Epithelial cell of esophagus (primary cell): ENCODE measurements around the gene MICU1.

ENCODE experiments used
- DNase-seq: peaks from one replicate; pipeline ENCODE4 v3.0.0; 2010; ENCODE audit warnings: low read depth
- H3K4me3 ChIP-seq: 2 replicates; pipeline ENCODE4 v1.5.1; 2011; ENCODE audit warnings: mild to moderate bottlenecking, low read length, control low read depth
- TF ChIP-seq, protein P1 (sequence below): IDR thresholded peaks from 2 replicates; pipeline ENCODE4 v1.5.1; 2011; ENCODE audit warnings: low read depth, mild to moderate bottlenecking, low read length, control low read depth, inconsistent platforms; ENCODE audit not compliant: insufficient read depth; ENCODE audit errors: missing control alignments

The MICU1 gene

DNA sequence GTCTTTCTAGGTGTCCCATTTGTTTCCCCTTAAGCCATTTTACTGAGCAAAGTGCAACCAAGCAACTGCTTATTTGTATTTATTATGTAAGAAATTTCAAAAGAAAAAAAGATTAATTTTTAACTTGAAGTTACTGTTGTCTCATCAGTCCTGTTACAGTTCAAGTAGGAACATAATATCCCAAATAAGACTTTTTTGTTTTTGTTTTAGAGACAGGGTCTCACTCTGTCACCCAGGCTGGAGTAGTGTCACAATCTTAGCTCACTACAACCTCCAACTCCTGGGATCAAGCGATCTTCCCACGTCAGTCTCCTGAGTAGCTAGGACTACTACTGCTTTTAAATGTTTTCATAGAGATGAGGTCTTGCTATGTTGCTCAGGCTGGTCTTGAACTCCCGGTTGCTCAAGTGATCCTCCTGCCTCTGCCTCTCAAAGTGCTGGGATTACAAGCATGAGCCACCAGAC lies 101.9 kb downstream of the MICU1 start:
- TF ChIP-seq, protein P1, sequence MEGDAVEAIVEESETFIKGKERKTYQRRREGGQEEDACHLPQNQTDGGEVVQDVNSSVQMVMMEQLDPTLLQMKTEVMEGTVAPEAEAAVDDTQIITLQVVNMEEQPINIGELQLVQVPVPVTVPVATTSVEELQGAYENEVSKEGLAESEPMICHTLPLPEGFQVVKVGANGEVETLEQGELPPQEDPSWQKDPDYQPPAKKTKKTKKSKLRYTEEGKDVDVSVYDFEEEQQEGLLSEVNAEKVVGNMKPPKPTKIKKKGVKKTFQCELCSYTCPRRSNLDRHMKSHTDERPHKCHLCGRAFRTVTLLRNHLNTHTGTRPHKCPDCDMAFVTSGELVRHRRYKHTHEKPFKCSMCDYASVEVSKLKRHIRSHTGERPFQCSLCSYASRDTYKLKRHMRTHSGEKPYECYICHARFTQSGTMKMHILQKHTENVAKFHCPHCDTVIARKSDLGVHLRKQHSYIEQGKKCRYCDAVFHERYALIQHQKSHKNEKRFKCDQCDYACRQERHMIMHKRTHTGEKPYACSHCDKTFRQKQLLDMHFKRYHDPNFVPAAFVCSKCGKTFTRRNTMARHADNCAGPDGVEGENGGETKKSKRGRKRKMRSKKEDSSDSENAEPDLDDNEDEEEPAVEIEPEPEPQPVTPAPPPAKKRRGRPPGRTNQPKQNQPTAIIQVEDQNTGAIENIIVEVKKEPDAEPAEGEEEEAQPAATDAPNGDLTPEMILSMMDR: no peak
- no peak for DNase-seq
- H3K4me3 ChIP-seq: no peak overlapping the region

DNA sequence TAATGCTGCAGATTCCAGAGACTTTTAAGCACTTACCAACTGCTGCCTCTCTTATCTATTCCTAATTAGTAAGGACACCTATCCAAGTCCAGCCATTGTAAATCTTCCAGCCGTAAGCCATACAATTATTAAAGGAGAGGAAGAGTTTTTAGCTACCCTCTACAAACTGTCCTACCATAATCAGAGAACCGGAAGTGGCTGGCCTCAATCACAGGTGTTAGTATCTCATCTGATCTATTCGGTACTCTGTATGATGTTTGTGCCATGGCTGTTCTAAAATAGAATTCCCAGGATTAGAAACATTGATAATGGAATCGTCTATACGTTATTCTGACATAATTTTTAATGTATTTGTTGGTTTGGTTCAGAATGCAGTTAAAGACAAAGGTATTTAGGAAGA lies 102.8 kb downstream of the MICU1 start:
- no peak for DNase-seq
- no peak overlapping the region for H3K4me3 ChIP-seq
- TF ChIP-seq, protein P1: no peak

DNA sequence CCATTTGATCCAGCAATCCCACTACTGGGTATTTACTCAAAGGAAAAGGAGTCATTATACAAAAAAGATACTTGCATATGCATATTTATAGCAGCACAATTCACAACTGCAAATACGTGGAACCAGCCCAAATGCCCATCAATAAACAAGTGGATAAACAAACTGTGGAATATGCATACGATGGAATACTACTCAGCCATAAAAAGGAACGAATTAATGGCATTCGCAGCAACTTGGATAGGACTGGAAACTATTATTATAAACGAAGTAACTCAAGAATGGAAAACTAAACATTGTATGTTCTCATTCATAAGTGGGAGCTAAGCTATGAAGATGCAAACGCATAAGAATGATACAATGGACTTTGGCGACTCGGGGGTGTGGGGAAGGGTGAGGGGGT lies 108.6 kb downstream of the MICU1 start:
- DNase-seq: no peak
- H3K4me3 ChIP-seq: no peak overlapping the region
- TF ChIP-seq, protein P1: no peak

DNA sequence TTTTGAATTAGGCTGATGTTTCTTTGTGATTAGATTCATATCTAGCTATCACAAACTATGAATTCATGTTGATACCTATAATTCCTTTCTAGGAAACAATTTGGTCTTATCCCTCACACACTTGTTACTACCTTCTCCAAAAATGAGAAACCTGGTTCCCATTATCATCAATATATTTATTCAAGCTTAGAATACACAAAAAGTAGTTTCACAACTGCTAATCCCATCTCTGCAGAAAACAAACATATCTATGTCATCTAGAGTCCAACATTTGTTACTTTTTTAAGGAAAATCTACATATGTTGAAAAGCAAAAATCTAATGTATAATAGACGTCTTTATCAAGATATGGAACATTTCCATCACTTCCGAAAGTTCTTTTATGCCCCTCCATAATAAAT lies 110.4 kb downstream of the MICU1 start:
- no peak for DNase-seq
- no peak overlapping the region for H3K4me3 ChIP-seq
- TF ChIP-seq, protein P1: no peak

DNA sequence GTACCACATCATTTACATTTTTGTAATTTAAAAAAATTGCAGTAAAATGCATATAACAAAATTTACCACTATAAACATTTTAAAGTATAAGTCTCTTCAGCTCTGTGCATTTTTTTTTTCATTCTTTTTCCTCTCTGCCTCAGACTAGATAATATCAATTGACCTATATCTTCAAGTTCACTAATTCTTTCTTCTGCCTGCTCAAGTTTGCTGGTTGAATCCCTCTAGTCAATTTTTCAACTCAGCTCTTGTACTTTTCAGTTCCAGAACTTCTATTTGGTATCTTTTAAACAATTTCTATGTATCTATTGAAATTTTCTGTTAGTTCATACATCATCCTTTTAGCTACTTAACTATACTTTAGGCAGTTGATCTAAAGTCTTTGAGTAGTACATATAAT lies 112.0 kb downstream of the MICU1 start:
- no peak for DNase-seq
- H3K4me3 ChIP-seq: no peak overlapping the region
- TF ChIP-seq, protein P1: no peak

DNA sequence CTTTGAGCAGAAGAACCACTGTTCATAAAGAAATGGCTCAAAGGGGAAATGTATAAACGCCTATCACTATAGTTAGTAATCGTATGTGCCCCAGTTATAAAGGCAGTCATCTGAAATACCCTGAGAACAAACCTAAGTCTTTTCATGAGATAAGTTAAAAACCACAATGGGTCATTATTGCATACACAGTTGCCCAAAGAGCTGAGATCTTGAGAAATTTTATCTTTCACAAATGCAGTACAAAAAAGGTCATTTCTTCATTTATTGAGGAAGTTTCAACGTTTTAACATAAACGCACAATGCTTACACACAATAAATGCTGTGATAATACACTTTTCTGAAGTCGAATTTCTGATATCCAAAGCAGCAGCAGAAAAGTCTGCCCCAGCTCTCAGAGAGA lies 114.4 kb downstream of the MICU1 start:
- no peak overlapping the region for H3K4me3 ChIP-seq
- TF ChIP-seq, protein P1: no peak
- no peak for DNase-seq

DNA sequence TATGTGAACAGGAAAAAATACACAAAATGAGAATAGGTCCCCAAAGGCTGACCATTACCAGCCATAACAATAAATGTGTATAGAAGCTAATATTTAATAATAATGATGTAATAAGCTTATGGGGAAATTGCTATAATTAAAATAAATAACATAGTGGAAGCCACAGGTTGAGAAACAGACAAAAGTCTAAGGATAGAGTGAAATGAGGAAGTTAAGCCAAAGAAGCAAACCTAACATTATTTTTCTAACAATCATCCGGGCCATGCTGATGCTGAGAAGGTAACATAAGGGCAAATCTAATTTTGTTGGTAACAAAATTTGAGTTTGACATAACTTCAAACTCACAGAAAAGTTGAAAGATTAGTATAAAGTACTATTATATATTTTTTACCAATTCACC lies 115.9 kb downstream of the MICU1 start:
- DNase-seq: no peak
- TF ChIP-seq, protein P1: no peak
- H3K4me3 ChIP-seq: no peak overlapping the region
